GM12878 (cell line): ENCODE measurements around the gene ATAD2B. TPM values are rescaled to one million over a fixed set of nuclear protein-coding genes. Genes with fewer than 3 reads are reported as not detected.

ENCODE experiments used
- ATAC-seq: fragments of 200-7000 bp; cut with Tn5 transposase; 3 replicates; pipeline ENCODE4 v1.9.1; 2020; ENCODE audit warnings: mild to moderate bottlenecking, moderate library complexity
- BruUV-seq: library from RNA; stranded (reverse); fragments of 400-500 nt; replicated peaks from 2 replicates; lab custom pipeline; 2021; lab: Mats Ljungman, UMichigan
- CTCF ChIA-PET: fragments of 300-600 bp; sonication (Branson Sonifier 250); formaldehyde crosslinking; extraction: SDS; loops from one replicate; lab custom pipeline; 2021; ENCODE audit warnings: inconsistent platforms; lab: Yijun Ruan, JAX
- POLR2A ChIA-PET: fragments of 350-600 bp; formaldehyde crosslinking; extraction: SDS; loops from one replicate; lab custom pipeline; 2021; ENCODE audit warnings: inconsistent platforms; lab: Charles Lee
- RAD21 ChIA-PET: fragments of 300-600 bp; sonication (Branson Sonifier 250); formaldehyde crosslinking; loops from one replicate; lab custom pipeline; 2023; ENCODE audit warnings: antibody characterized with exemption; ENCODE audit not compliant: unreplicated experiment; lab: Charles Lee
- SMC1A ChIA-PET: fragments of 300-600 bp; sonication (Branson Sonifier 250); formaldehyde crosslinking; loops from one replicate; lab custom pipeline; 2023; ENCODE audit not compliant: unreplicated experiment, uncharacterized antibody; lab: Charles Lee
- DNase-seq: peaks from one replicate; pipeline ENCODE4 v3.0.0-alpha.2; 2011; ENCODE audit warnings: low read depth, low spot score
- FAIRE-seq: peaks from 3 replicates; lab custom pipeline; 2011; peaks lifted over from hg19 to GRCh38; lab: Jason Lieb, UNC
- H2AFZ ChIP-seq: 2 replicates; pipeline ENCODE4 v1.6.0; 2011; ENCODE audit warnings: low read depth, low read length, control low read depth; ENCODE audit not compliant: control insufficient read depth
- H3K27ac ChIP-seq: 2 replicates; pipeline ENCODE4 v1.5.1; 2011; ENCODE audit warnings: control low read depth; ENCODE audit not compliant: control insufficient read depth, insufficient read depth
- H3K27me3 ChIP-seq, 2 experiments: replicated peaks in 1 of 2; 2 replicates each; pipeline versions ENCODE4 v1.6.0 to v1.6.1; 2011; ENCODE audit warnings: low read length in 1 of 2; ENCODE audit not compliant: control insufficient read depth in 2 of 2, insufficient read depth in 2 of 2
- H3K36me3 ChIP-seq, 2 experiments: 2 replicates each; pipeline ENCODE4 v1.5.1; 2011; ENCODE audit warnings: low read length in 1 of 2; ENCODE audit not compliant: control insufficient read depth in 2 of 2, insufficient read depth in 2 of 2
- H3K4me1 ChIP-seq: 2 replicates; pipeline ENCODE4 v1.6.1; 2011; ENCODE audit warnings: mild to moderate bottlenecking, low read length, moderate library complexity, mixed read lengths; ENCODE audit not compliant: control insufficient read depth, insufficient read depth
- H3K4me2 ChIP-seq: 2 replicates; pipeline ENCODE4 v1.6.0; 2011; ENCODE audit warnings: control low read depth; ENCODE audit not compliant: control insufficient read depth, insufficient read depth
- H3K4me3 ChIP-seq: fragments of 200-600 bp; sonication (generic); 2 replicates; pipeline ENCODE4 v1.5.1; 2016
- H3K79me2 ChIP-seq: 2 replicates; pipeline ENCODE4 v1.6.0; 2011; ENCODE audit warnings: low read length; ENCODE audit not compliant: control insufficient read depth, insufficient read depth
- H3K9ac ChIP-seq: 2 replicates; pipeline ENCODE4 v1.8.0; 2011; ENCODE audit warnings: low read length, control low read depth, mixed read lengths; ENCODE audit not compliant: control insufficient read depth, insufficient read depth
- H3K9me3 ChIP-seq: replicated peaks from 3 replicates; pipeline ENCODE4 v1.5.1; 2011; ENCODE audit warnings: mild to moderate bottlenecking, low read length; ENCODE audit not compliant: control insufficient read depth, insufficient read depth
- H4K20me1 ChIP-seq: 2 replicates; pipeline ENCODE4 v1.6.0; 2011; ENCODE audit not compliant: control insufficient read depth, insufficient read depth
- ATF7 ChIP-seq: fragments of 450-650 bp; IDR thresholded peaks from 2 replicates; pipeline ENCODE4 v1.6.1; 2016; ENCODE audit warnings: low read depth, mild to moderate bottlenecking
- KAT2A ChIP-seq: conservative IDR thresholded peaks from 2 replicates; pipeline ENCODE4 v1.6.1; 2011; ENCODE audit warnings: low read depth, low read length; ENCODE audit not compliant: control insufficient read depth
- MYB ChIP-seq: fragments of 150-350 bp; IDR thresholded peaks from 2 replicates; pipeline ENCODE4 v1.6.1; 2014; ENCODE audit warnings: mild to moderate bottlenecking, low read depth, low read length, borderline replicate concordance
- NR2C2 ChIP-seq: IDR thresholded peaks from 2 replicates; pipeline ENCODE4 v1.6.1; 2011; ENCODE audit warnings: borderline replicate concordance, low read depth; ENCODE audit not compliant: control insufficient read depth, insufficient read length
- NR2F1 ChIP-seq: fragments of 450-650 bp; conservative IDR thresholded peaks from 2 replicates; pipeline ENCODE4 v1.6.1; 2017; ENCODE audit warnings: mild to moderate bottlenecking
- POLR2AphosphoS2 ChIP-seq: IDR thresholded peaks from 2 replicates; pipeline ENCODE4 v1.6.1; 2011; ENCODE audit warnings: low read depth, mild to moderate bottlenecking, low read length, improper control_type of control experiment, moderate library complexity
- TCF7 ChIP-seq: IDR thresholded peaks from 2 replicates; pipeline ENCODE4 v1.6.1; 2014; ENCODE audit warnings: antibody characterized with exemption, borderline replicate concordance
- YY1 ChIP-seq: IDR thresholded peaks from 2 replicates; pipeline ENCODE4 v1.6.1; 2011; ENCODE audit warnings: low read depth, mild to moderate bottlenecking, low read length
- ZNF274 ChIP-seq: IDR thresholded peaks from one replicate; pipeline ENCODE4 v1.8.0; 2011; ENCODE audit not compliant: insufficient read length, insufficient read depth
- ZSCAN29 ChIP-seq: fragments of 450-650 bp; IDR thresholded peaks from 2 replicates; pipeline ENCODE4 v1.6.1; 2017; ENCODE audit warnings: mild to moderate bottlenecking, moderate library complexity
- ZZZ3 ChIP-seq: IDR thresholded peaks from 2 replicates; pipeline ENCODE4 v1.6.1; 2011; ENCODE audit warnings: low read depth; ENCODE audit not compliant: control insufficient read depth, insufficient read length
- WGBS: methylation state at CpG from one replicate; pipeline ENCODE4 v1.1.6; 2016; ENCODE audit warnings: low lambda C conversion rate; ENCODE audit not compliant: insufficient replicate concordance, insufficient coverage; ENCODE audit errors: missing lambda C conversion rate; 5-methylcytosine and 5-hydroxymethylcytosine counted together
- in situ Hi-C: fragments of 300-500 bp; cut with MboI; formaldehyde crosslinking; loops from 9 replicates; pipeline ENCODE4 v1.14.3; 2018; ENCODE audit warnings: mixed read lengths
- intact Hi-C: fragments of 100-400 bp; cut with micrococcal nuclease; formaldehyde crosslinking; loops from one replicate; pipeline ENCODE4 v1.14.2; 2022; ENCODE audit not compliant: unreplicated experiment
- polyA plus RNA-seq, 11 experiments: library from polyadenylated mRNA; depleted of rRNA in 4 of 11; unstranded in 6 of 11; stranded (reverse) in 5 of 11; fragments of >200 nt; fragmentation: Nextera tagmentation in 4 of 11; fragmentation: Illumina TruSeq in 1 of 11; extraction: Ambion mirVana in 4 of 11; extraction: Trizol in 1 of 11; gene quantifications; 1 replicate in 1 of 11; 2 replicates in 10 of 11; pipeline versions ENCODE4 v1.2.1 to v1.2.3, GENCODE V29; 2011 to 2016; ENCODE audit warnings: inconsistent platforms in 2 of 11, missing spikeins in 2 of 11, low read depth in 1 of 11
- total RNA-seq, 4 experiments: library from RNA; depleted of rRNA in 3 of 4; stranded (reverse); fragments of >200 nt in 3 of 4; fragmentation: Illumina TruSeq in 1 of 4; extraction: Trizol in 1 of 4; gene quantifications; 2 replicates each; pipeline versions ENCODE4 v1.2.1 to v1.2.3, GENCODE V29; 2013 to 2021
- TF ChIP-seq, protein P1 (sequence below): fragments of 450-650 bp; IDR thresholded peaks from 2 replicates; pipeline ENCODE4 v1.6.1; 2016; ENCODE audit warnings: mild to moderate bottlenecking

ATAD2B gene
- total and polyA plus RNA-seq, 10 of the 15 experiments (the other 5 are each of a cell fraction or from before 2014, with no cell fraction given) = 3.6 to 29.9 (median 16.8) TPM

DNA sequence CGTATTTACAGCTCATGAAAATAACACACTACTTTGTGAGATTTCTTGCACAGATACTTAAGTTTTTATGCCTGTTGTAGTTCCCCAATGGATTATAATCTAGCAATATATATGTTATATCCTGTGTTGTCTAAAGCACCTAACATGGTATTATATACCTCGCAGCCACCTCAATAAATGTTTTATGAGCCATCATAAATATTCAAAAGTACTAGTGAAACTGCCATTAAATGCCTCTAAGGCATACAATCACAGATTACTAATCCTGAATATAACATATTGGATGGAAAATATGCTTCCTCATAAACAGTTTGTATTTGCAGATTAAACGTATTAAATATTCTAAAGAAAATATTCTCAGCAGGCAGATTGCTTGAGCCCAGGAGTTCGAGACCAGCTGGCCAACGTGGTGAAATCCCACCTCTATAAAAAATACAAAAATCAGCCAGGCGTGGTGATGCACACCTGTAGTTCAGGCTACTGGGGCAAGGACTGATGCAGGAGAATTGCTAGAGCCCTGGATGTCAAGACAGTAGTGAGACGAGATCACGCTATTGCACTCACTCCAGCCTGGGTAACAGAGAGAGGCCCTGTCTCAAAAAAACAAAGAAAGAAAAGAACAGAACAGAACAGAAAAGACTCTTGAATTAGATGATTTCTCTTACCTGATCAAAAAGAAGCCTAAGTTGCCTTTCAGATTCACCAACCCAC is 64.1 kb downstream of the ATAD2B start:
- FAIRE-seq (no peak), ATAC-seq (no peak), DNase-seq (no peak)
- intact Hi-C loops = no loop called here
- Histone ChIP-seq H3K9ac (no peak overlapping the region), H3K9me3 (no peaks in the 10 kb centered on the region), H3K27me3 (no peaks in the 10 kb centered on the region), H3K4me1 (peaks cover 10% of the 10 kb centered on the region), H3K4me3 (no peak overlapping the region), H3K4me2 (no peak overlapping the region), H2AFZ (no peak overlapping the region), H3K27ac (no peak overlapping the region), H4K20me1 (no peaks in the 10 kb centered on the region), H3K79me2 (no peaks in the 10 kb centered on the region), H3K36me3 (peaks cover 0 to 11% of the 10 kb centered on the region in 2 experiments; a peak in 3 of 4 replicates)
- in situ Hi-C loops = no loop called here
- ChIA-PET RAD21 (interaction anchor here (1.0 to 1.4 kb wide), 2 partner anchors 38 to 39 kb away, joined by 3 to 4 read pairs; no protein-coding TSS in a partner anchor), SMC1A (interaction anchor here (0.7 to 2.0 kb wide), 6 partner anchors 8 to 64 kb away, joined by 3 to 7 read pairs (median 3); partner anchors contain the start of gene ATAD2B), CTCF (interaction anchor here (0.6 to 1.7 kb wide), 4 partner anchors 13 to 39 kb away, joined by 3 to 10 read pairs (median 3); no protein-coding TSS in a partner anchor), POLR2A (interaction anchor here (0.6 kb wide), 1 partner anchor 133 kb away, joined by 3 read pairs; no protein-coding TSS in a partner anchor)
- 88% methylated on average over 8 of the region's 8 CpGs for WGBS
- TF ChIP-seq MYB (no peak), ATF7 (no peak), ZSCAN29 (no peak), NR2F1 (no peak), ZNF274 (no peak), YY1 (no peak), NR2C2 (no peak), POLR2AphosphoS2 (no peak), ZZZ3 (no peak), KAT2A (no peak), TCF7 (no peak)
- TF ChIP-seq, protein P1, sequence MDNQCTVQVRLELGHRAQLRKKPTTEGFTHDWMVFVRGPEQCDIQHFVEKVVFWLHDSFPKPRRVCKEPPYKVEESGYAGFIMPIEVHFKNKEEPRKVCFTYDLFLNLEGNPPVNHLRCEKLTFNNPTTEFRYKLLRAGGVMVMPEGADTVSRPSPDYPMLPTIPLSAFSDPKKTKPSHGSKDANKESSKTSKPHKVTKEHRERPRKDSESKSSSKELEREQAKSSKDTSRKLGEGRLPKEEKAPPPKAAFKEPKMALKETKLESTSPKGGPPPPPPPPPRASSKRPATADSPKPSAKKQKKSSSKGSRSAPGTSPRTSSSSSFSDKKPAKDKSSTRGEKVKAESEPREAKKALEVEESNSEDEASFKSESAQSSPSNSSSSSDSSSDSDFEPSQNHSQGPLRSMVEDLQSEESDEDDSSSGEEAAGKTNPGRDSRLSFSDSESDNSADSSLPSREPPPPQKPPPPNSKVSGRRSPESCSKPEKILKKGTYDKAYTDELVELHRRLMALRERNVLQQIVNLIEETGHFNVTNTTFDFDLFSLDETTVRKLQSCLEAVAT = no peak
- no TSS peak for BruUV-seq
